Neural progenitor cell (in vitro differentiated cells): ENCODE measurements around the gene OR51T1.

Experiments used
- CTCF ChIP-seq: fragments of 200-600 bp; sonication (generic); IDR thresholded peaks from 2 replicates; pipeline ENCODE4 v1.5.1; 2017; ENCODE audit warnings: antibody characterized with exemption, mild to moderate bottlenecking
- EZH2 ChIP-seq: fragments of 200-600 bp; sonication (generic); IDR thresholded peaks from 2 replicates; pipeline ENCODE4 v1.6.1; 2017; ENCODE audit warnings: antibody characterized with exemption, mild to moderate bottlenecking, moderate library complexity
- EZH2phosphoT487 ChIP-seq: fragments of 200-600 bp; sonication (generic); IDR thresholded peaks from 2 replicates; pipeline ENCODE4 v1.6.1; 2017; ENCODE audit warnings: antibody characterized with exemption

DNA sequence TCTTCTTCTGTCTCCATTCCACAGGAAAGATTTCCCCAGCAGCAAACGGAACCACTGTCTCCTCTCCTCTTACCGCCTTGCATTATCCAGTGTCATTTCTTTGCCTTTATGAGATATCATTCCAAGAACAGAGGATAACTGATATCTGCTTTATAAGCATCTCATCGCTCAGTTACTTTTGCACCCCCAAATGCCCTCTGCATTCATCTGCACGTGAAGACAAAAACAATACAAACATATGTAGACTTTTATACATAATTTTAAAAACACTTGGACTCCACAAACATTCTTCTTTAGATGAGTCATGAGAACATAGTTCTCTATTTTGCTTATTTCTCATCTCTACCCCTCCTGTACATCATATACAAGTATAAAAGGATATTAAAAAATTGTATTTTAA is 512 bp upstream of the OR51T1 start:
- TF ChIP-seq EZH2 (no peak), CTCF (no peak), EZH2phosphoT487 (no peak)
